Endothelial cell of umbilical vein (primary cell): ENCODE data around the gene QRFPR.

Experiments
- EZH2 ChIP-seq: IDR thresholded peaks from 2 replicates; pipeline ENCODE4 v1.6.1; 2012; ENCODE audit warnings: borderline replicate concordance, low read depth, mild to moderate bottlenecking, moderate library complexity, low read length, inconsistent platforms; ENCODE audit not compliant: severe bottlenecking
- POLR2A ChIP-seq: IDR thresholded peaks from 2 replicates; pipeline ENCODE4 v1.6.1; 2012; ENCODE audit warnings: low read depth, mild to moderate bottlenecking, control low read depth, low read length
- TF ChIP-seq, protein P1 (sequence below), 2 donors: IDR thresholded peaks; 1 replicate in 1 of 2; 2 replicates in 1 of 2; pipeline ENCODE4 v1.5.1; 2011; ENCODE audit warnings: low read length in 2 of 2, mild to moderate bottlenecking in 2 of 2, moderate library complexity in 2 of 2, control low read depth in 1 of 2, inconsistent platforms in 1 of 2, low read depth in 1 of 2; ENCODE audit not compliant: insufficient read depth in 1 of 2; ENCODE audit errors: extremely low read depth in 1 of 2

GRCh38 chr4:121307445-121308327 is 73.1 kb downstream of the QRFPR start:
- TF ChIP-seq, protein P1, sequence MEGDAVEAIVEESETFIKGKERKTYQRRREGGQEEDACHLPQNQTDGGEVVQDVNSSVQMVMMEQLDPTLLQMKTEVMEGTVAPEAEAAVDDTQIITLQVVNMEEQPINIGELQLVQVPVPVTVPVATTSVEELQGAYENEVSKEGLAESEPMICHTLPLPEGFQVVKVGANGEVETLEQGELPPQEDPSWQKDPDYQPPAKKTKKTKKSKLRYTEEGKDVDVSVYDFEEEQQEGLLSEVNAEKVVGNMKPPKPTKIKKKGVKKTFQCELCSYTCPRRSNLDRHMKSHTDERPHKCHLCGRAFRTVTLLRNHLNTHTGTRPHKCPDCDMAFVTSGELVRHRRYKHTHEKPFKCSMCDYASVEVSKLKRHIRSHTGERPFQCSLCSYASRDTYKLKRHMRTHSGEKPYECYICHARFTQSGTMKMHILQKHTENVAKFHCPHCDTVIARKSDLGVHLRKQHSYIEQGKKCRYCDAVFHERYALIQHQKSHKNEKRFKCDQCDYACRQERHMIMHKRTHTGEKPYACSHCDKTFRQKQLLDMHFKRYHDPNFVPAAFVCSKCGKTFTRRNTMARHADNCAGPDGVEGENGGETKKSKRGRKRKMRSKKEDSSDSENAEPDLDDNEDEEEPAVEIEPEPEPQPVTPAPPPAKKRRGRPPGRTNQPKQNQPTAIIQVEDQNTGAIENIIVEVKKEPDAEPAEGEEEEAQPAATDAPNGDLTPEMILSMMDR (IDR thresholded peaks at IDR 0.05; ENCODE audit: extremely low read depth in 1 of 2, insufficient read depth in 1 of 2, low read depth in 1 of 2, low read length in 2 of 2): peak; percentile 38 to 39
- TF ChIP-seq EZH2 (no peak), POLR2A (no peak)
